KOPT-K1 (cell line): ENCODE measurements around the gene SDR42E2.
"Not testable (repeated sequence)": the region's sequence is repeated elsewhere in the genome, so short reads cannot be mapped to it uniquely, and the experiment has no call there.

Source experiments
- H3K27ac ChIP-seq: fragments of 200-600 bp; sonication (generic); 2 replicates; pipeline ENCODE4 v1.5.1; 2016; ENCODE audit warnings: antibody characterized with exemption, mild to moderate bottlenecking, low read depth, low read length; ENCODE audit not compliant: poor library complexity, severe bottlenecking
- H3K36me3 ChIP-seq: fragments of 200-600 bp; sonication (generic); 2 replicates; pipeline ENCODE4 v1.5.1; 2017; ENCODE audit warnings: antibody characterized with exemption, mild to moderate bottlenecking, low read length, moderate library complexity; ENCODE audit not compliant: insufficient read depth
- H3K9me3 ChIP-seq: fragments of 200-600 bp; sonication (generic); 2 replicates; pipeline ENCODE4 v1.5.1; 2017; ENCODE audit warnings: antibody characterized with exemption, low read length, mild to moderate bottlenecking; ENCODE audit not compliant: insufficient read depth, poor library complexity, severe bottlenecking

Gene SDR42E2

GRCh38 chr16:22161999-22162655 lies at the start of gene SDR42E2:
Gene SDR42E2, plus strand, starts transcription at chr16:22162506. Its CDS starts 3,077 bp downstream, at chr16:22165583.
- H3K36me3 ChIP-seq: no peaks in the 10 kb centered on the region
- H3K9me3 ChIP-seq: no peaks in the 10 kb centered on the region
- H3K27ac ChIP-seq: no peak within 1 kb of the TSS

GRCh38 chr16:22116095-22116700 lies 46.1 kb upstream of the SDR42E2 start:
- Histone ChIP-seq H3K9me3 (no peaks in the 10 kb centered on the region), H3K36me3 (no peaks in the 10 kb centered on the region), H3K27ac (no peak overlapping the region)

GRCh38 chr16:22117609-22118008 lies 44.7 kb upstream of the SDR42E2 start:
- Histone ChIP-seq H3K36me3 (no peaks in the 10 kb centered on the region), H3K9me3 (no peaks in the 10 kb centered on the region), H3K27ac (no peak overlapping the region)

GRCh38 chr16:22120440-22120839 lies 41.9 kb upstream of the SDR42E2 start:
- Histone ChIP-seq H3K36me3 (no peaks in the 10 kb centered on the region), H3K9me3 (no peaks in the 10 kb centered on the region), H3K27ac (no peak overlapping the region)

GRCh38 chr16:22122239-22122638 lies 40.1 kb upstream of the SDR42E2 start:
- H3K27ac ChIP-seq: no peak overlapping the region

GRCh38 chr16:22123146-22123545 lies 39.2 kb upstream of the SDR42E2 start:
- Histone ChIP-seq H3K9me3 (no peaks in the 10 kb centered on the region), H3K27ac (no peak overlapping the region), H3K36me3 (no peaks in the 10 kb centered on the region)

More at GRCh38 chr16:22122239-22122638, 40.1 kb upstream of the SDR42E2 start:
- H3K9me3 ChIP-seq: no peaks in the 10 kb centered on the region
- no peaks in the 10 kb centered on the region for H3K36me3 ChIP-seq

GRCh38 chr16:22123759-22124490 lies 38.4 kb upstream of the SDR42E2 start:
- H3K36me3 ChIP-seq: no peaks in the 10 kb centered on the region
- no peaks in the 10 kb centered on the region for H3K9me3 ChIP-seq
- H3K27ac ChIP-seq: no peak overlapping the region

GRCh38 chr16:22124583-22125284 lies 37.6 kb upstream of the SDR42E2 start:
- Histone ChIP-seq H3K9me3 (no peaks in the 10 kb centered on the region), H3K27ac (no peak overlapping the region), H3K36me3 (no peaks in the 10 kb centered on the region)

GRCh38 chr16:22126037-22126558 lies 36.2 kb upstream of the SDR42E2 start:
- Histone ChIP-seq H3K27ac (no peak overlapping the region), H3K9me3 (no peaks in the 10 kb centered on the region), H3K36me3 (no peaks in the 10 kb centered on the region)

- not testable (repeated sequence) for H3K27ac ChIP-seq, H3K36me3 ChIP-seq, H3K9me3 ChIP-seq
Measured at GRCh38 chr16:22128537-22128936, 33.8 kb upstream of the SDR42E2 start.

GRCh38 chr16:22130528-22130927 lies 31.8 kb upstream of the SDR42E2 start:
- H3K27ac ChIP-seq: no peak overlapping the region

GRCh38 chr16:22132801-22133200 lies 29.5 kb upstream of the SDR42E2 start:
- no peaks in the 10 kb centered on the region for H3K9me3 ChIP-seq
- H3K27ac ChIP-seq: no peak overlapping the region
- H3K36me3 ChIP-seq: no peaks in the 10 kb centered on the region

More at GRCh38 chr16:22130528-22130927, 31.8 kb upstream of the SDR42E2 start:
- no peaks in the 10 kb centered on the region for H3K9me3 ChIP-seq
- no peaks in the 10 kb centered on the region for H3K36me3 ChIP-seq

- Histone ChIP-seq H3K27ac (peak overlapping the region; percentile 52), H3K9me3 (no peaks in the 10 kb centered on the region), H3K36me3 (no peaks in the 10 kb centered on the region)
Measured at GRCh38 chr16:22138482-22138881, 23.8 kb upstream of the SDR42E2 start.

GRCh38 chr16:22139008-22139407 lies 23.3 kb upstream of the SDR42E2 start:
- no peak overlapping the region for H3K27ac ChIP-seq
- H3K36me3 ChIP-seq: no peaks in the 10 kb centered on the region
- H3K9me3 ChIP-seq: no peaks in the 10 kb centered on the region

- H3K36me3 ChIP-seq: no peaks in the 10 kb centered on the region
- no peaks in the 10 kb centered on the region for H3K9me3 ChIP-seq
- no peak overlapping the region for H3K27ac ChIP-seq
Measured at GRCh38 chr16:22139732-22140131, 22.6 kb upstream of the SDR42E2 start.
